Loucy (cell line): Measurements from ENCODE around the gene AEBP2.

Source experiments
- H2AFZ ChIP-seq: fragments of 200-600 bp; sonication (generic); 2 replicates; pipeline ENCODE4 v1.6.0; 2016; ENCODE audit warnings: antibody characterized with exemption, mild to moderate bottlenecking, low read length, moderate library complexity
- H3F3A ChIP-seq: fragments of 200-600 bp; 2 replicates; pipeline ENCODE4 v1.6.0; 2016; ENCODE audit warnings: antibody characterized with exemption, low read depth, mild to moderate bottlenecking
- H3K27me3 ChIP-seq: fragments of 200-600 bp; sonication (generic); 2 replicates; pipeline ENCODE4 v1.6.1; 2014; ENCODE audit warnings: low read length, mild to moderate bottlenecking; ENCODE audit not compliant: insufficient read depth, poor library complexity, severe bottlenecking
- H3K36me3 ChIP-seq: fragments of 200-600 bp; sonication (generic); 2 replicates; pipeline ENCODE4 v1.6.1; 2016; ENCODE audit warnings: low read length; ENCODE audit not compliant: insufficient read depth
- H3K4me1 ChIP-seq: fragments of 200-600 bp; sonication (generic); 2 replicates; pipeline ENCODE4 v1.5.1; 2014; ENCODE audit warnings: low read length, mild to moderate bottlenecking; ENCODE audit not compliant: insufficient read depth, poor library complexity, severe bottlenecking
- H3K4me2 ChIP-seq: fragments of 200-600 bp; sonication (generic); 2 replicates; pipeline ENCODE4 v1.6.0; 2014; ENCODE audit warnings: antibody characterized with exemption, low read length, low read depth, mild to moderate bottlenecking; ENCODE audit not compliant: poor library complexity, severe bottlenecking
- H3K4me3 ChIP-seq: fragments of 200-600 bp; sonication (generic); 2 replicates; pipeline ENCODE4 v1.5.1; 2014; ENCODE audit warnings: low read length, mild to moderate bottlenecking, mixed read lengths; ENCODE audit not compliant: poor library complexity, severe bottlenecking
- H3K79me2 ChIP-seq: fragments of 200-600 bp; sonication (generic); 2 replicates; pipeline ENCODE4 v1.6.1; 2014; ENCODE audit warnings: low read length; ENCODE audit not compliant: insufficient read depth
- H3K9ac ChIP-seq: fragments of 200-600 bp; sonication (generic); 2 replicates; pipeline ENCODE4 v1.6.0; 2014; ENCODE audit warnings: mild to moderate bottlenecking, low read depth, low read length, moderate library complexity; ENCODE audit not compliant: poor library complexity, severe bottlenecking
- H3K9me2 ChIP-seq: fragments of 200-600 bp; sonication (generic); replicated peaks from 2 replicates; pipeline ENCODE4 v1.6.1; 2016; ENCODE audit warnings: low read depth, low read length, mixed read lengths
- H3K9me3 ChIP-seq: fragments of 200-600 bp; sonication (generic); 2 replicates; pipeline ENCODE4 v1.6.1; 2014; ENCODE audit warnings: mild to moderate bottlenecking, antibody characterized with exemption, low read length, low read depth; ENCODE audit not compliant: insufficient read depth
- H4K20me1 ChIP-seq: fragments of 200-600 bp; sonication (generic); 2 replicates; pipeline ENCODE4 v1.6.0; 2014; ENCODE audit warnings: antibody characterized with exemption, low read length, mild to moderate bottlenecking; ENCODE audit not compliant: insufficient read depth, poor library complexity, severe bottlenecking
- CTCF ChIP-seq: fragments of 200-600 bp; sonication (generic); conservative IDR thresholded peaks from 2 replicates; pipeline ENCODE4 v1.5.1; 2014; ENCODE audit warnings: mild to moderate bottlenecking, antibody characterized with exemption, low read length
- EZH2phosphoT487 ChIP-seq: fragments of 200-600 bp; IDR thresholded peaks from 2 replicates; pipeline ENCODE4 v1.6.1; 2018; ENCODE audit warnings: antibody characterized with exemption, mild to moderate bottlenecking, moderate library complexity, borderline replicate concordance

The AEBP2 gene

DNA sequence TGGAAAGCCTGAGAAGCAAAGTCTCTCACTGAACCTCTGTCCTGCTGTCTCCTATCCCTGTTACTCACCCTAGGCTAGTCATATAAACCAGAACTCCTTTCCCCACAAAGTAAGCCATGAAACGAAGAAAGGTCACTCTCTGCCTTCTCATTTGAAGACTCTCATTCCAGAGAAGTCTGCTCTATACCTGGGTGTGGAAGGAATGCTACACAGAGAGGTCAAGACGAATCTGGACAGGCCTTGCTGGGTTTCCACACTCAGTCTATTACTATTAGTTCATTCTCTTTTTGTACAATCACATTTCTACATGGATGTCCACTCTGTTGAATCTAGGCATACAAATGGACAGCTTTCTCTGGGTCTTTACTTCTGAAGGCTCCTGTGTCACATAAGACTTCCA, 2.4 kb upstream of the AEBP2 start:
- Histone ChIP-seq H3K36me3 (no peaks in the 10 kb centered on the region), H3K79me2 (peaks cover 23% of the 10 kb centered on the region), H3K4me3 (no peak overlapping the region), H3K4me2 (no peak overlapping the region), H3K9ac (no peak overlapping the region), H2AFZ (0 out of 2 replicates have a peak overlapping the region, but pooled peaks have one; percentile 23), H3K27me3 (peaks cover 7% of the 10 kb centered on the region), H3K9me3 (no peaks in the 10 kb centered on the region), H4K20me1 (peaks cover 19% of the 10 kb centered on the region), H3K4me1 (peaks cover 53% of the 10 kb centered on the region), H3F3A (peaks cover 11% of the 10 kb centered on the region; the same call in 1 of the 2 replicates), H3K9me2 (no peaks in the 10 kb centered on the region)
- no peak for TF ChIP-seq CTCF
- TF ChIP-seq EZH2phosphoT487: no peak

DNA sequence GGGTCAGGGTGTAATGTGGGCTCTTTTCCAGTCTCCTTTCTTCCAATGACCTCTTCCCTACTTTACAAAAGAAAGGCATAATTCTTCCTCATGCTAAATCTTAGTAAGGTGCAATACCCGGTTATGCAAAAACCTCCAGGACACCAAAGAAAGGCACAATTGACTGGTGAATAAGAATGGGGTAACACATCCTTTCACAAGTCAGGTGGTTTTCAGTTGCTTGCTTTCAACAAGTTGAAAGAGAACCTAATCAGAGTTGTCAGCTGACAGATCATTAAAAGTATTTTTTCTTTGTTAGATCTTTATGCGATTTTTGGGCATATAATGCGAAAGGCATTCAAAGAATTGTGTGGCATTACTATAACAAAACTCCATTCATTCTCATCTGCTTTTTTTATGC, 1.3 kb upstream of the AEBP2 start:
- Histone ChIP-seq H3K9me3 (no peaks in the 10 kb centered on the region), H3F3A (peaks cover 11% of the 10 kb centered on the region; the same call in 1 of the 2 replicates), H3K9ac (peak overlapping the region; percentile 59), H3K4me1 (peaks cover 49% of the 10 kb centered on the region), H3K4me2 (peak overlapping the region; percentile 75), H3K9me2 (no peaks in the 10 kb centered on the region), H2AFZ (no peak overlapping the region), H3K4me3 (no peak overlapping the region), H3K27me3 (peaks cover 7% of the 10 kb centered on the region), H4K20me1 (peaks cover 30% of the 10 kb centered on the region), H3K79me2 (peaks cover 33% of the 10 kb centered on the region), H3K36me3 (no peaks in the 10 kb centered on the region)
- TF ChIP-seq CTCF: no peak
- no peak for TF ChIP-seq EZH2phosphoT487

DNA sequence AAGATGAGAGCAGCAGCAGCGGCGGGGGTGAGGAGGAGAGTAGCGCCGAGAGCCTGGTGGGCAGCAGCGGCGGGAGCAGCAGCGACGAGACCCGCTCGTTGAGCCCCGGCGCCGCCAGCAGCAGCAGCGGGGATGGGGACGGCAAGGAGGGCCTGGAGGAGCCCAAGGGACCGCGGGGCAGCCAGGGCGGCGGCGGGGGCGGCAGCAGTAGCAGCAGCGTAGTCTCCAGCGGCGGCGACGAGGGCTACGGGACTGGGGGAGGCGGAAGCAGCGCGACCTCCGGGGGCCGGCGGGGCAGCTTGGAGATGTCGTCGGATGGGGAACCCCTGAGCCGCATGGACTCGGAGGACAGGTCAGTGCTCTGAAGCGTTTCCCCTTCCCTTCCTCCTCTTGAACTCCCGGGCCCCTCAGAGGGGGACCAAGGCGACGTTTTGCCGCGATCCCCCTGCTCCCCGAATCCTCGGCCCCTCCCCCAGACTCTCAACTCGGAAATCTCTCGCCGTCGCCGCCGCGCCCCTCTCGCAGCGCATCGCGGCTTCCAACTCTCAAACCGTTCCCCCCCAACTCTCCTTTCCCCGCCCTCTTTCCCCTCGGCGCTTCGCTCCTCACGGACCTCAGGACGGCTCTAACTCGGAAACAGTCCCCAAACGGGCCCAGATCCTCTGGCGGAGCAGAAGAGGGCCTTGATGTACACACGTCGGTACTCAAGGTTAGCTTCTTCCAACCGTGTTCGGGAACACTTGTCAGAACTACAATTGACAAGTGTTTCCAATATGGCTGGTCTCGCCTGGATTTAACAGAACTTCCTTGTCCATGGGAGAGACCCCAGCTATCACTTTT, 947 bp downstream of the AEBP2 start:
- peaks cover 8% of the 10 kb centered on the region; the same call in 1 of the 2 replicates for H3F3A ChIP-seq
- peaks cover 7% of the 10 kb centered on the region for H3K27me3 ChIP-seq
- peaks cover 52% of the 10 kb centered on the region for H4K20me1 ChIP-seq
- H3K4me1 ChIP-seq: peaks cover 45% of the 10 kb centered on the region
- H3K36me3 ChIP-seq: no peaks in the 10 kb centered on the region; the same call in 1 of the 2 replicates
- H3K79me2 ChIP-seq: peaks cover 56% of the 10 kb centered on the region
- peak overlapping the region; percentile 98 for H3K9ac ChIP-seq
- H3K9me3 ChIP-seq: no peaks in the 10 kb centered on the region
- H3K4me2 ChIP-seq: peak overlapping the region; percentile 74
- H2AFZ ChIP-seq: peak overlapping the region; percentile 82
- no peaks in the 10 kb centered on the region for H3K9me2 ChIP-seq
- TF ChIP-seq CTCF (no peak), EZH2phosphoT487 (no peak)
- H3K4me3 ChIP-seq: peak overlapping the region; percentile 92
